ENCODE data around the gene HUNK. TPM values are rescaled to one million over a fixed set of nuclear protein-coding genes. Genes with fewer than 3 reads are reported as not detected.
A peak's percentile ranks its signal among the peaks of the same experiment; 100 is the strongest.

Gene HUNK
- polyA plus RNA-seq, 10 donors = 5.3 to 13.4 (median 7.0) TPM

DNA sequence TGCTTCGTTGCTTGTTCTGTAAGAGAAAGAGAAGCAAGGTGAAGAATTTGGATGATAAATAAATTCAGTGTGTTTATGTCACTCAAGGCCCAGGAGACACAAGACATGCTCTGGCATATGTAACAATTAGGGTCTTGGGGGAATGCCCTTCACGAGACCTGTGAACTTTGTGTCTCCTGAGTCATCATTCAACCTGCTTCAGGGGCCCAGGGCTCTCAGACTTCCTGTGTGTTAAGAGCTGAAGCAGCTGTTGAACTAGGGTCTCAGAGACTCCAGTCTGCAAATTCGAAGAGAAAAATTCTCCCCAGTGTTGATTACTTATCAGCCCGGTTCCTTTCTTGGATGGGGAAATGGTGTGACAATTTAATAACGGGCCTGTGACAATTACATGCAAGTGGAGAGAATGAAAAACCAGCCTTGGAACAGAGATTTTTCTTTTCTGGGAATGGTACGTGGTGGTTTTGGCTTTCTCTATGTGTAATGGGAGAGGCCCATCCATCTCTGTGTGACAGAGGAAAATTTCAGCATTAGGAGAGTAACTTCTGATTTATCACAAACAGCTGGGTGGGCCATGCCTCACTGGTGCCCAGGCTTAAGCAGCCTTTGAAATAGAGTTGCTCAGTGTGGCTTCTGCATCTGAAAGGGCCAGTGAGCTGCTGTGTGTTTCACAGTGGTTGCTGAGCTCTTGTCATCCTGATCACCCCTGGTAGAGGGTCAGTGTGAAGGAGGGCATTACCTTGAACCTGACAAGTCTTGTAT, 22.4 kb downstream of the HUNK start:
- DNase-seq = peak in 1 of 3 donors; percentile 72

DNA sequence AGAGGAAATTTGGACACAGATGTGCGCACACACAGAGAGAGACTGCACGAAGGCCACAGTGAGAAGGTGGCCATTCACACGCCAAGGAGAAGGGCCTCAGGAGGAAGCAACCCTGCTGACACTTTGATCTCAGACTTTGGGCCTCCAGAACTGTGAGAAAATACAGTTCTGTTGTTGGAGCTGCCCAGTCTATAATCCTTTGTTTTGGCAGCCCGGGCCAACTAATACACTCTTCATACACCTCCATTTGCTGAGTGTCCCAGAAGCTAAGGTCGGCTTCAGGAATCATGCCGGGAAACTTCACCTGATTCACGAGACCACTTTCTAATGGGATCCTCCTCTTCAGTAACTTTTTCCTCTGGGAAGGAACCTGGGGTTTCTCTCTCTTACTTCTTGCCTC, 23.2 kb downstream of the HUNK start:
- no peak for DNase-seq

DNA sequence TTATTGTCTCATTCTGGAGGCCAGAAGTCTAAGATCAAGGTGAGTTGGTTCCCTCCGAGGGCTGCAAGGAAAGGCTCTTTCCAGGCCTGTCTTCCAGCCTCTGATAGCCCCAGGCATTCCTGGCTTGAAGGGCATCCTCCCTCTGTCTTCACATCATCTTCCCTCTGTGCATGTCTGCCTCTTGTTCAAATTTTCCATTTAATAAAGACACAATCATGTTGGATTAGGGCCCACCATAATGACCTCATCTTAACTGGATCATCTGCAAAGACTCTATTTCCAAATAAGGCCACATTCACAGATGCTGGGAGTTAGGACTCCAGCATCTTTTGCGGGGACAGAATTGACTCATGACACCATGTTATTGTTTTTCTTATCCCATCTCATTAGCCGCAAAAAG, 24.5 kb downstream of the HUNK start:
- DNase-seq = peak; percentile 67 to 85 (median 80)

DNA sequence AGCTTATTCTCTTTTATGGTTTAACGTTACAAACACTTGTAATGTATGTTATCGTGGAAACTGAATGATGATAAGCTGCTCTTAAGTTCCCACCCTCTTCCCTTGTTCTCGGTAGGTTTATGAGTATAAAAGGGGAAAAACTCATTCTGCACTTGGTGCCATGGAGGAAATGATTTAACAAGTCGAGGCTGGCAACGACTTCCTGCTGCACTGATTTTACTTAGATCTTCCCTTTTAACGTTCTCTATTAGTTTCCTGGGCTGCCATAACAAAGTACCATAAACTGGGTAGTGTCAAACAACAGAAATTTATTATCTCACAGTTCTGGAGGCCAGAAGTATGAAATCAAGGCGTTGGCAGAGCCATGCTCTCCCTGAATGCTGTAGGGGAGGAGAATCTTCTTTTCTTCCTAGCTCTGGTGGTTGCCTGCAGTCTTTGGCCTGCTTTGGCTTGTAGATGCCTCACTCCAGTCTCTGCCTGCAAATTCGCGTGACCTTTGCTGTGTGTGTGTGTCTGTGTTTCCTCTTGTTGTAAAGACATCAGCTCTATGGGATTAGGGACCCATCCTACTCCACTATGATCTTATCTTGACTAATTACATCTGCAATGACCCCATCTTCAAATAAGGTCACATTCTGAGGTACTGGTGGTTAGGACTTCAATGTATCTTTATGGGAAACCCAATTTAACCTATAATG, 26.3 kb downstream of the HUNK start:
- DNase-seq = no peak

DNA sequence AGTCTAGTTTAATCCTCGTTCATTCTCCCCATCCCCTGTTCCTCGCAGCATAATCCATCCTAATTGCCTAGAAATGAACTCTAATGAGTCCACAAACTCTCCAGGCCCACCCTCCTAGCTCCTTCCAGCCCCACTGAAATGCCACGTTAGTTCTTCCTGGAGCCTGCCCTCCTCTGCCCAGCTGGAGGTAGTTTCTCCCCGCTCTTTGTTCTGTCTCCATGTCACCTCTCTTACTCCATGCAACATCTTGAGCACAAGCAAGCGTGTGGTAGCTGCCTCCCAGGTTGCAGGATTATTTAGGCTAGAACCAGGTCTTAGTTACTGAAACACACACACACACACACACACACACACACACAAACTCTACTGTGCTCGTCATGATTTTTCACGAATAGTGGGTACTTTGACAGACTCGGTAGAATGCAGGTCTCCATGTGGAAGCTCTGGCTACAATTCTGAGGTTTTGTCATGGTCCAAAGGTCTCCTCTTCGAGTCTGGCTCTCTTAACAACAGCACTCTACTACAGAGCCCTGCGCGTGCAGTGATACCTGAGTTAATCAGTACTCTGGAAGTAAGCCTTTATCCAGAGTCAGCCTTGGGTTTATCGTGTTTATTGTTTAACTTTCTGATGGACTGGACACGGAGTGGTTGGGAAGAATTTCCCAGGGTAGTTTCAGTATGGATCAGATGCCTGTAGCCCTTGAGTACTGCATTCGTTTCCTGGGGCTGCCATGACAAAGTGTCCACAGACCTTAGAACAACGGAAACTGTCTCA, 27.5 kb downstream of the HUNK start:
- DNase-seq = no peak

DNA sequence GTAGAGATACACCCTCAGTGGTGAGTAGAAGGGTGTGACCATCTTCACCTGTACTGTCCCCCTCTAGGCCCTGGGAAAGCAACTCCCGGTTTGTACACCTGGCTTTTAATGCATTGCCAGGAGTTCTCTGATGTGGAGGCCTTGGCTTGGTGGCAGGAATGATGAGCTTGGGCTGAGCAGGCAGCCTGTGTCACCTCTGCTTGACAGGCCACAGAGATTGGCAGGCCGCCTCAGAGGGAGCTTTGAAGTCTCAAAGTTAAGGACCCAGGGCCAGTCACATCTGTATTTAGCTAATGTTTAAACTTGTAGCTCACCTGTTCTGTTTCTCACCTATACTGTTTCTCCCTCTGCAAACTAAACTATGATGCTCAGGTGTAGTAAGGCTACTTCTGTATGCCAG, 28.5 kb downstream of the HUNK start:
- no peak for DNase-seq

DNA sequence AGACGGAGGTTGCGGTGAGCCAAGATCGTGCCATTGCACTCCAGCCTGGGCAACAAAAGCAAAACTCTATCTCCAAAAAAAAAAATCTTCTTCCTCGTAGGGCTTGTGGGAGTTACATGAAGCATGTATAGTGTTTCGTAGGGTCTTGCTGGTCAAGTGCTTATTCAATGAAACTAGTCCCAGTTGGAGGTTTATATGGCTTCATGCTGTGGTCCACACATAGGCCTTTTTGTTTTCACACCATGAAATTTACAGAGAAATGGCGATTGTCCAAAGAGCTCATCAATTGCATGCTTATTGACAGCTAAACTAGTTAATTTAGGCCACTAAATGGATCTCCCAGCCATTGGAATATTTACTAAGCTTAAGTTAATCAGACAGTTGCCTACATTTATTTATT, 29.6 kb downstream of the HUNK start:
- DNase-seq = no peak

DNA sequence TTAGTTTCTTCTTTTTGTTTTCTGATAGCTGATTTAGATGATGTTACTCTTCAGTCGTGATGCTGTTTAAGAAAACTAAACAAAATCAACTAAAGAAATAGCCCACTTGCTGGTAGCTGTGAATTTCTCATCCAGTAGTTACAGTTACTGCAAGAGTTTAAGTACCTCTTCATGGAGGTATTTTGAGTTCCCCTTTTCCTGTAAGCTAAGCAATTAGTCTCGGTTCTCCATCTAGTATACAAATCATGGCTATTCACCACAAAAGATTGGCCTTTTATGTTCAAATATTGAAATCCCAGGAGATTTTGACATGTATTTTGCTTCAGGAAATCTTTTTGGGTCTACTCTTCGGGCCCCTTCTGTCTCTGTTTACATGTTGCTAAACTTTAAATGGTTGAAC, 31.1 kb downstream of the HUNK start:
- DNase-seq = no peak

DNA sequence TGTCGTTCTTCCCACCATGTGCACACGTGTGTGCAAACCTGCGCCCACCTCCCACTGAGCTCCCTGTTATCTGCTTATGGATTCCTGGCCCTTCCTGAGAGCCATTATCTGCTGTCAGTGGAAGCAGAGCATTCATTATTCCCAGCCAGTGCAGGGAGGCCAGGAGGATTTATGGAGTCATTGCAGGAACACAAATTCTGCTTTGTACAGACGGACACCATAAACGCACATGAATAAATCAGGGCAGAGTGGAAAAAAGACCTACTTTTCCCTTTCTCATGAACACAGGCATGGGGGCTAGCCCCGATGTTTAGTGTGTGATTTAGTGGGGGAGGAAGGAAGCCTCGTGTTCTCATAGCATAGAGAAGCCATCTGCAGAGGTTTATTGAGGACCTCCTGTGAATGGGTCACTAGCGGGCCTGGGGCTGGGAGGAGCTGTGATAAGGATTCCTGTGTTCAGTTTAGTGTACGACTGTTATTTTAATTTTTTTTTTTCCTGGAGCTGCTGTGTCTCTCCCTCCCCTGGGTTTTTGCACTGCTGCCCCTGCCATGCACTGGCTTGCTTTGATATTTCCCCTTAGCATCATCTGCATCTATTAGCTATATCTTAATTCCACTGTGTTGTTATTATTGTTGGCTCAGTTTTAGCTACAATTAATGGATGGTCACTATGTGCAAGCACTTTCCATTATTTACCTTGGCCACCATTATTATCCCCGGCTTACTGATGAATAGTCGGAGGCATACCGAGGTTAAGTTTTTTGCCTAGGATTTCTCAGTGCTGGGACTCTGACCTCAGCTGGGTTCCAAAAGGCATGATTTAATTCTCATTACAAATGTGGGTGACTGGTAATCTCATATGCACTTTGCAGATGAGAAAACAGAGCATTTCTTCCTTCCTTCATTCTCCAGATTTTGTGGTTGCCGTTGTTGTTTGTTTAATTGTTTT, 33.0 kb downstream of the HUNK start:
- DNase-seq = no peak

DNA sequence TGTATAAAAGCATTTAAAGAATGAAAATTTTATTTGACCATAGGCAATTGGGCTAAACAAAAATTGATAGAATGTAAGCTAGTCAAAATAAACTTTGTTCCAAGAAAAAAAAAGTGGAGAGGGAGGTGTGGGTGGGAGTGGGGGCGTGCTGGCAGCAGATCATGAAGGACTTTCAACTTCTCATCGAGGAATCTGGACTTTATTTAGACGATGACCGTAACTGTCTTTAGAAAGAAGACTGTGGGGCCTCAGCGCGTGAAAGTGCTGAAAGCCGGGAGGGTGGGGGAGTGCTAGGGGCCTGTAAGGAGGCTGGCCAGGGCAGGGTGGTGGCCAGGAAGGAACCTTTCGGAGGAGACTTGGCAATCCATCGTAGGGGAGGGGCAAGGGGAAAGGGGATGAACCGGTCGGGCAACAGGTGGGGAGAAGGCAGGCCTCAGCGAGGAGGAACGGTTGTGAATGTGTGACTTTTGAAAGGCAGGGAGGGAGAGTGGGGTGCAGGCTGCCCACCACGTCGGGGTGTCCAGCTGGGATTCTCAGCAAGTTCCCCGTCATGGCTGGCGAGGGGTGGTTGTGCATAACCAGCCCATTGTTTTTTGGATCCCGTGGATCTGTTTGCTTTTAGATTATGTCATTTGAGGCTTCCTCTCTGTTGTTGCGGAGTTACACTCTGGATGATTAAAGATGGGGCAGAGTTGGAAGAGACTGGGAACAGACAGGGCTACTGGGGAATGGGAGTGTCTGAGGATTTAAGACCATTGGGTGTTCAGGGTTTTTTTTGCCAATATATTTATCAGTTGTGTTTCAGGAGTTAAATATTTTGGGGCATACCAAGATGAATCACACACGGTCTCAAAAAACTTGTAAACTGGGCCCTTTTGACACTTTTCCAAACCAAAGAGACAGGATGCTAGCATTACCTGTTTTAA, 35.5 kb downstream of the HUNK start:
- peak in 1 of 3 donors; percentile 59 for DNase-seq

DNA sequence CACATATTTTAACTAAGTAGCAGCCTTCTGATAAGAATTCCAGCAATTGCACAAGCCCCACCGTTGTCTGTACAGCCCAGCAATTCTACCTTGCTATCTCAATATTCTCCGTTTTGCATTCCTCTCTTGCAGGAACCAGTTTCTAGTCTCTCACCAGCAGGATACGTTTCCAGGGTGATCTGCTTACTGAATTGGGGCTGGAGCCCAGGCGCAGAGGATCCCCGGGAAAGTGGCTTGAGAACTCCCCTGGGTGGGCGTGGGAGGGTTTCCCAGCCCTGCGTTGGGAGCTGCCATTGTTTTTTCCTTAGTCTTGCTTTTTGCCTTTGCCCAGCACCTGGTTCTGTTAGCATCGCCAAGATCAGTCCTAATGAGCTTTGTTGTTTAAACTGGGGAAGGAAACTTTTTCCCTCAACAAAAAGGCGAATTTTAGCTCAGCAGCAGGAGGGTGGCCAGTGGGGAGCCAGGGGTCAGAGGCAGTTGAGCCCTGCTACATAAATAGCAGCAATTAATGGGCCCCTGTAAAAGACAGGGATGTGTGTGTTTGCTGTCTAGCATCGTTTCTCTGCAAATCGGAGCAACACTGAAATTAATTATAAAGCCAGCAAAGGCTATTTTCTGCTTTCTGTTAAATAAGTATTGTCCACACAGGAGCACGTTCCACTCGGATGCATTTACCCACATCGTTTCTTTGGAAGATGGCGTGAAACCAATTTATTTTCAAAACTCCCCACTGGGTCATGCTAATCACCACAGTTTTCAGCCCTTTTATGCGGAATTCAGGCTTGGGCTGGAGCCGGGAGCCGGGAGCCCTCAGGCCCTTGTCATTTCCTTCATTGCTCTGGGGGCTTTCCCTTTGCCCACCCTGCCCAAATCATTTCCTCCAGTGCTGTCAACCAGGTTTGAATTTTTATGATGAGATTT, 36.6 kb downstream of the HUNK start:
- DNase-seq = peak in 1 of 3 donors; percentile 67

DNA sequence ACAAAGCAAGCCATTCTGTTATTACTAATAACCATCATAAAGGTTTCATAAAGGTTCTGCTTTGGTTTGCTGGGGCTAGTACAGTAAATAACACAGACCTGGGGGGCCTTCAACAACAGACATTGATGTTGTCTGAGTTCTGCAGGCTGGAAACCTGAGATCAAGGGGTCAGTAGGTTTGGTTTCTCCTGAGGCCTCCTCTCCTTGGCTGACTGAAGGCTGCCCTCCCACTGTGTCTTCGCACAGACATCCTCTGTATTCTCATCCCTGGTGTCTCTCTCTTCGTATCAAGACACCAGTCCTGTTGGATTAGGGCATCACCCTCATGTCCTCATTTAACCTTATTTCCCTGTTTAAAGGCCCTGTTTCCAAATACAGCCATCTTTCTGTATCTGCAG, 37.3 kb downstream of the HUNK start:
- DNase-seq = no peak

DNA sequence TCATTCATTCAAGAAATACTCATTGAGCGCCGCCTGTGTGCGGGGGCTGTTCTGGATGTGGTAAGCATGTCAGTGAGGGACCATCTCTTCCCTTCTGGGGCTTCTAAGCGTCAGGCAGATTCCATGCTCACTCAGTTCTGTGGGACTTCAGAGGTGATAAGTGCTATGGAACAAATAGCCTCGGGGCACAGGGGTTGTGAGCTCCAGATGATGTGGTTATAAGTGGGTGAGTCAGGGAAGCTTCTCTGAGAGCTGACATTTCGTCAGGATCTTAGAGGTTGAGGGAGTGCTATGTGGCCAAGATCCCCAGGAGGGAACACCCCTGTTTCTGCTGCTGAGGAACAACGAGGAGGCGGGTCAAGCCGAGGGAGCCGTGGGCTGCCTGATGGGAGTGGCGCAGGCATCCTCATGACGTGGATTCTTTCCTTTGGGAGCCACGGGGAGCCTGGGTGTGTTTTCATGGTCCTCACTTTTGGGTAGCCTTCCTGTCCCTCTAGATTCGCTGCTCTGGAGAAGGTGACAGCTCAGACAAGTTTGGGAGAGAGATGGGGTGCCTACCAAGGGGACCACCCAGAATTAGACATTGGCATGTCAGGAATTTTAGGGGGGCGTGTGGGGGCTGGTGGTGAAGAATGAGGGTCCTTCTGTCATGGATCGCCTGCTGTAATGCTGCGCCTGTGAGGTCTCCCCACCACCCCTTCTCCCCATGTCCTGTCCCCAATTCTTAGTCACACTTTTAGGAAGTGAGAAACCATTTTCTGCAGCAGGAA, 38.5 kb downstream of the HUNK start:
- no peak for DNase-seq

DNA sequence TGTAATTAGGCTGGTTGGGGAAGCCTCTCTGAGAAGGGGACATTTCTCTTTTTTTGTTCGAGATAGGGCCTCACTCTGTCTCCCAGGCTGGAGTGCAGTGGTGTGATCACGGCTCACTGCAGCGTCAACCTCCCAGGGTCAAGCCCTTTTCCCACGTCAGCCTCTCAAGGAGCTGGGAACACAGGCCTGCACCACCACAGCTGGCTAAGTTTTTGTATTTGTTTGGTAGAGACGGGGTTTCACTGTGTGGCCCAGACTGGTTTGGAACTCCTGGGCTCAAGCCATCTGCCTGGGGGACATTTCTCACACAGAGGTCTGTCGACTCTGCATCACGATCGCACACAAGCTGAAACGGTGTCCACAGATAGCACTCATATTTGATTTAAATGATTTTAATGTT, 39.7 kb downstream of the HUNK start:
- DNase-seq = no peak

DNA sequence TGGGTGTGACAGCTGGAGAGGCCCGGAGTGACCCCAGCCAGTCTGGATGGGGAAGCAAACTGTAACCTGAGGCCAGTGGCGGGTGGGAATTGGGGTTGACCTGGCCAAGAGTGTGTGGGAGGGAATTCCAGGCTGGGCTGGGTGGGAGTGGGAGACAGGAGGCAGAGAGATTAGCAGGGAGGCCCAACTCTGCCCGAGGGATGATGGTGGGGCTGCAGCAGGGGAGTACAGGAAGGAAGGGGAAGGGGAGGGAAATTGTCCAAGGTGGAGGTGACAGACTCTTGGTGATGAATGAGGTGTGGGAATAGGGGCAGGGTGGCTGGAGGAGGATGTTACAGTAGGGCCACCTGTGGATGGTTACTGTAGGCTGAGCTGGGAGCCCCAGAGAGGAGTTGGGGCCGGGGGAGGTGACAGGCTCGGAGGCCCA, 40.4 kb downstream of the HUNK start:
- DNase-seq = peak in 1 of 3 donors; percentile 14

DNA sequence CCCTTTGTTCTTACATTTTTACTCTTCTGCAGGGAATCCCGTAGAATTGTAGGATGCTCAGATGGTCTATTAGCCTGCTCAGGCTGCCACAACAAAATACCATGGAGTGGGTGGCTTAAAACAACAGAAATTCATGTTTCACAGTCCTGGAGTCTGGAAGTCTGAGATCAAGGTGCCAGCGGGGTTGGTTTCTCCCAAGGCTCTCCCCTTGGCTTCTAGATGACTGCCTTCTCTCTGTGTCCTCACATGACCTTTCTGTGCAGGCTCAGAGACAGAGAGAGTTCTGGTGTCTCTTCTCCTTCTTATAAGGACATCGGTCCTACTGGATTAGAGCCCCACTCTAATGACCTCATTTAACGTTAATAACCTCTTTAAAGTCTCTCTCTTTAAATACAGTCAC, 41.7 kb downstream of the HUNK start:
- no peak for DNase-seq

DNA sequence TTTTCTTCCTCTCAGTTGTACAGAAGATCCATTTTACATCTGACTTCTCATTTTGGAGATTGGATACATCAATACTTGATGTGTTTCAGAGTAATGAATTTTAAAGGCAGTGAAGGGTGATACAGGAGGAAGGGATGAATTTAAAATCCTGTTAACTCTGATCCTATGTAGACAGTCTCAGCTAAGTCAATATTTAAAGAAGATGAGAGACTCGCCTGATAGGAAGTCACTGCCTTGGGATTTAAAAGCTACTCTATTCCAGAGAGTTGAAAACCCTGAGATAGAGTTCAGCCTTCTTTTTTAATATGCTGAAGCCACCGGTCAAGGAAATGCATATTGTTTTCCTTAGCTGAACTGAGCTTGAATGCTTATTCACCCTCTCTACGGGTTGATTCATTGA, 42.7 kb downstream of the HUNK start:
- DNase-seq = no peak

DNA sequence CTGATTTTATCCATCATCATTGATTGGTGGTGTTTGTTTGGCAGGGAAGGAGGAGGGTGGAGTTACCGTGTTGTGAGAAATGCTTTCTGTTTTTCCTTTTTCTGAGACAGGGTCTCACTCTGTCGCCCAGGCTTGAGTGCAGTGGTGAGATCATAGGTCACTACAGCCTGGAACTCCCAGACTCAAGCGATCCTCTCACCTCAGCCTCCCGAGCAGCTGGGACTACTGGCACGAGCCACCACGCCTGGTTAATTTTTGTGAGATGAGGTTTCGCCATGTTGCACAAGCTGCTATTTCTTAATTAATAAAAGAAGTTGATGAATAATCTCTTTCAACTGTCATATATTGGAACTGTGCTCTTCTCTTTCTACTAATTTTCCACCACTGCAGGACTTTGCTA, 44.3 kb downstream of the HUNK start:
- DNase-seq = no peak
